Fibroblast of lung (primary cell): ENCODE results near the gene FAM227A. TPM values are rescaled to one million over a fixed set of nuclear protein-coding genes. Genes with fewer than 3 reads are reported as not detected.

Experiments
- DNase-seq, 2 donors: peaks; one replicate each; pipeline versions ENCODE4 v3.0.0 to v3.0.0-alpha.2; 2010; ENCODE audit warnings: low read depth in 2 of 2
- H2AFZ ChIP-seq: 2 replicates; pipeline ENCODE4 v1.5.1; 2012; ENCODE audit warnings: low read length, control low read depth, inconsistent platforms
- H3K27ac ChIP-seq: 2 replicates; pipeline ENCODE4 v1.5.1; 2011; ENCODE audit warnings: low read length, control low read depth; ENCODE audit not compliant: insufficient read depth
- H3K27me3 ChIP-seq: 2 replicates; pipeline ENCODE4 v1.5.1; 2011; ENCODE audit warnings: mild to moderate bottlenecking, low read length; ENCODE audit not compliant: control insufficient read depth, insufficient read depth
- H3K36me3 ChIP-seq: 2 replicates; pipeline ENCODE4 v1.5.1; 2011; ENCODE audit warnings: low read length; ENCODE audit not compliant: control insufficient read depth, insufficient read depth
- H3K4me1 ChIP-seq: 2 replicates; pipeline ENCODE4 v1.5.1; 2011; ENCODE audit warnings: low read length; ENCODE audit not compliant: control insufficient read depth, insufficient read depth; ENCODE audit errors: extremely low read depth
- H3K4me2 ChIP-seq: 2 replicates; pipeline ENCODE4 v1.5.1; 2011; ENCODE audit warnings: low read length, control low read depth; ENCODE audit not compliant: insufficient read depth; ENCODE audit errors: extremely low read depth
- H3K4me3 ChIP-seq, 4 experiments: fragments of 200-600 bp in 1 of 4; sonication (generic) in 1 of 4; replicated peaks in 1 of 4; 2 replicates each; pipeline ENCODE4 v1.5.1; 2011 to 2016; ENCODE audit warnings: low read length in 4 of 4, low read depth in 3 of 4, mild to moderate bottlenecking in 3 of 4, control low read depth in 2 of 4, inconsistent platforms in 1 of 4, mixed read lengths in 1 of 4; ENCODE audit not compliant: insufficient read depth in 1 of 4; ENCODE audit errors: control extremely low read depth in 1 of 4
- H3K79me2 ChIP-seq: 2 replicates; pipeline ENCODE4 v1.5.1; 2012; ENCODE audit warnings: mild to moderate bottlenecking, low read length, inconsistent platforms; ENCODE audit not compliant: control insufficient read depth, insufficient read depth
- H3K9ac ChIP-seq: 2 replicates; pipeline ENCODE4 v1.5.1; 2011; ENCODE audit warnings: mild to moderate bottlenecking, low read length, control low read depth; ENCODE audit not compliant: insufficient read depth
- H3K9me3 ChIP-seq: 2 replicates; pipeline ENCODE4 v1.5.1; 2012; ENCODE audit warnings: low read depth, low read length; ENCODE audit not compliant: control insufficient read depth, insufficient read depth
- H4K20me1 ChIP-seq: 2 replicates; pipeline ENCODE4 v1.5.1; 2011; ENCODE audit warnings: low read length; ENCODE audit not compliant: control insufficient read depth, insufficient read depth; ENCODE audit errors: extremely low read depth
- CTCF ChIP-seq, 2 donors: IDR thresholded peaks in 1 of 2; conservative IDR thresholded peaks in 1 of 2; 1 replicate in 1 of 2; 2 replicates in 1 of 2; pipeline ENCODE4 v1.5.1; 2011 to 2012; ENCODE audit warnings: low read length in 2 of 2, control low read depth in 1 of 2, inconsistent platforms in 1 of 2, low read depth in 1 of 2, mild to moderate bottlenecking in 1 of 2
- EZH2 ChIP-seq: IDR thresholded peaks from 2 replicates; pipeline ENCODE4 v1.5.1; 2012; ENCODE audit warnings: low read length, control low read depth, mild to moderate bottlenecking; ENCODE audit errors: missing control alignments
- polyA plus RNA-seq, 2 donors: library from polyadenylated mRNA; depleted of rRNA in 1 of 2; stranded (reverse) in 1 of 2; unstranded in 1 of 2; fragments of >200 nt; gene quantifications; 2 replicates each; pipeline ENCODE4 v1.2.1, GENCODE V29; 2011 to 2012; ENCODE audit warnings: missing spikeins in 1 of 2
- total RNA-seq: library from RNA; depleted of rRNA; stranded (reverse); fragments of >200 nt; gene quantifications from 2 replicates; pipeline ENCODE4 v1.2.1, GENCODE V29; 2014

FAM227A gene
- total and polyA plus RNA-seq, 2 donors (not counting 1 experiment from before 2014, with no cell fraction given), result 0.66 to 0.69 TPM

GRCh38 chr22:38674888-38675287 is 18.7 kb upstream of the FAM227A start:
- TF ChIP-seq CTCF (conservative IDR thresholded peaks at IDR 0.05 in 1 of 2, IDR thresholded peaks at IDR 0.05 in 1 of 2; ENCODE audit: low read depth in 1 of 2, low read length in 2 of 2), result no peak
- TF ChIP-seq EZH2, result no peak
- Histone ChIP-seq H3K27ac (no peak overlapping the region), H4K20me1 (no peaks in the 10 kb centered on the region), H3K36me3 (peaks cover 9% of the 10 kb centered on the region), H3K79me2 (no peaks in the 10 kb centered on the region), H3K4me2 (no peak overlapping the region), H3K9me3 (no peaks in the 10 kb centered on the region), H2AFZ (no peak overlapping the region), H3K4me1 (no peaks in the 10 kb centered on the region), H3K27me3 (no peaks in the 10 kb centered on the region), H3K4me3 (no peak overlapping the region), H3K9ac (no peak overlapping the region)
- DNase-seq, result no peak

- DNase-seq, result peak; percentile 20 to 56
- no peaks in the 10 kb centered on the region for H3K9me3 ChIP-seq
- peaks cover 7% of the 10 kb centered on the region for H3K79me2 ChIP-seq
- H3K4me1 ChIP-seq, result peaks cover 2% of the 10 kb centered on the region
- H3K4me2 ChIP-seq, result peak overlapping the region; percentile 88
- peak overlapping the region; percentile 93 for H3K9ac ChIP-seq
- TF ChIP-seq CTCF (conservative IDR thresholded peaks at IDR 0.05 in 1 of 2, IDR thresholded peaks at IDR 0.05 in 1 of 2; ENCODE audit: low read depth in 1 of 2, low read length in 2 of 2), result no peak
- peak overlapping the region; percentile 95 for H2AFZ ChIP-seq
- peak overlapping the region; percentile 83 to 99 (median 91) for H3K4me3 ChIP-seq
- no peaks in the 10 kb centered on the region for H4K20me1 ChIP-seq
- H3K36me3 ChIP-seq, result no peaks in the 10 kb centered on the region
- no peaks in the 10 kb centered on the region for H3K27me3 ChIP-seq
- H3K27ac ChIP-seq, result peak overlapping the region; percentile 99
These were observed 1.1 kb upstream of the FAM227A start for GRCh38 chr22:38657045-38657909.

- Histone ChIP-seq H3K36me3 (no peaks in the 10 kb centered on the region), H3K4me3 (peak overlapping the region; percentile 83 to 99 (median 91)), H2AFZ (peak overlapping the region; percentile 95), H4K20me1 (no peaks in the 10 kb centered on the region), H3K4me1 (peaks cover 2% of the 10 kb centered on the region), H3K4me2 (peak overlapping the region; percentile 88), H3K9me3 (no peaks in the 10 kb centered on the region), H3K79me2 (peaks cover 7% of the 10 kb centered on the region), H3K9ac (peak overlapping the region; percentile 93), H3K27me3 (no peaks in the 10 kb centered on the region), H3K27ac (peak overlapping the region; percentile 99)
- DNase-seq, result peak; percentile 16 to 21
- TF ChIP-seq EZH2 (no peak), CTCF (conservative IDR thresholded peaks at IDR 0.05 in 1 of 2, IDR thresholded peaks at IDR 0.05 in 1 of 2; ENCODE audit: low read depth in 1 of 2, low read length in 2 of 2) (no peak)
These were observed 505 bp downstream of the FAM227A start for GRCh38 chr22:38655519-38656255.
